Inferior parietal cortex (tissue), 1 donor: Measurements from ENCODE around the gene CHRNA4.

ENCODE experiments used
- DNase-seq: peaks from one replicate; pipeline ENCODE4 v3.0.0-alpha.2; 2016; ENCODE audit errors: extremely low spot score

The CHRNA4 gene

GRCh38 chr20:63334356-63334755, 26.8 kb downstream of the CHRNA4 start:
- DNase-seq = no peak

- DNase-seq = no peak
Measured at GRCh38 chr20:63333241-63333836, 27.8 kb downstream of the CHRNA4 start.

GRCh38 chr20:63332488-63333240, 28.5 kb downstream of the CHRNA4 start:
- DNase-seq = no peak

- DNase-seq = no peak
Measured at GRCh38 chr20:63331741-63332400, 29.3 kb downstream of the CHRNA4 start.

- DNase-seq = no peak
Measured at GRCh38 chr20:63330940-63331339, 30.2 kb downstream of the CHRNA4 start.

GRCh38 chr20:63330084-63330760, 30.9 kb downstream of the CHRNA4 start:
- DNase-seq = no peak

GRCh38 chr20:63329331-63330083, 31.6 kb downstream of the CHRNA4 start:
- DNase-seq = no peak

- no peak for DNase-seq
Measured at GRCh38 chr20:63328718-63329275, 32.4 kb downstream of the CHRNA4 start.

GRCh38 chr20:63328026-63328700, 33.0 kb downstream of the CHRNA4 start:
- DNase-seq = no peak

GRCh38 chr20:63327231-63327745, 33.9 kb downstream of the CHRNA4 start:
- DNase-seq = no peak

- no peak for DNase-seq
Measured at GRCh38 chr20:63326314-63327230, 34.6 kb downstream of the CHRNA4 start.

- DNase-seq = no peak
Measured at GRCh38 chr20:63325554-63326313, 35.4 kb downstream of the CHRNA4 start.

GRCh38 chr20:63325021-63325471, 36.1 kb downstream of the CHRNA4 start:
- DNase-seq = no peak

GRCh38 chr20:63323357-63323981, 37.7 kb downstream of the CHRNA4 start:
- DNase-seq = no peak

GRCh38 chr20:63322933-63323273, 38.2 kb downstream of the CHRNA4 start:
- DNase-seq = no peak

GRCh38 chr20:63322146-63322932, 38.8 kb downstream of the CHRNA4 start:
- no peak for DNase-seq

GRCh38 chr20:63321148-63321831, 39.9 kb downstream of the CHRNA4 start:
- no peak for DNase-seq
